Non-pigmented ciliary epithelial cell (primary cell): ENCODE data around the gene WNT8A.

Experiments used
- DNase-seq: peaks from one replicate; pipeline ENCODE4 v3.0.0-alpha.2; 2010; ENCODE audit warnings: low read depth

Gene WNT8A

GRCh38 chr5:138091685-138092084 lies 7.9 kb downstream of the WNT8A start:
- DNase-seq, result no peak

- no peak for DNase-seq
These were observed 8.5 kb downstream of the WNT8A start for GRCh38 chr5:138092301-138092700.

- no peak for DNase-seq
These were observed 9.2 kb downstream of the WNT8A start for GRCh38 chr5:138093036-138093435.

GRCh38 chr5:138095100-138095907 lies 11.5 kb downstream of the WNT8A start:
- DNase-seq, result no peak

- DNase-seq, result no peak
These were observed 12.5 kb downstream of the WNT8A start for GRCh38 chr5:138096363-138096762.

- no peak for DNase-seq
These were observed 13.4 kb downstream of the WNT8A start for GRCh38 chr5:138096997-138097828.

GRCh38 chr5:138102454-138103318 lies 18.9 kb downstream of the WNT8A start:
- DNase-seq, result no peak

GRCh38 chr5:138103319-138103637 lies 19.4 kb downstream of the WNT8A start:
- no peak for DNase-seq

GRCh38 chr5:138105709-138106108 lies 21.9 kb downstream of the WNT8A start:
- no peak for DNase-seq

- DNase-seq, result no peak
These were observed 23.4 kb downstream of the WNT8A start for GRCh38 chr5:138107213-138107612.

GRCh38 chr5:138109463-138110265 lies 25.8 kb downstream of the WNT8A start:
- DNase-seq, result no peak

- no peak for DNase-seq
These were observed 26.6 kb downstream of the WNT8A start for GRCh38 chr5:138110266-138110963.

GRCh38 chr5:138111181-138111580 lies 27.3 kb downstream of the WNT8A start:
- no peak for DNase-seq

GRCh38 chr5:138111937-138112336 lies 28.1 kb downstream of the WNT8A start:
- no peak for DNase-seq

GRCh38 chr5:138115254-138115653 lies 31.4 kb downstream of the WNT8A start:
- DNase-seq, result no peak

GRCh38 chr5:138128334-138128733 lies 44.5 kb downstream of the WNT8A start:
- DNase-seq, result no peak

GRCh38 chr5:138129347-138129746 lies 45.5 kb downstream of the WNT8A start:
- DNase-seq, result no peak

- no peak for DNase-seq
These were observed 48.7 kb downstream of the WNT8A start for GRCh38 chr5:138132543-138132942.

GRCh38 chr5:138138949-138139780 lies 55.3 kb downstream of the WNT8A start, which contains the start of gene NME5:
TSS of gene NME5 (minus strand) at chr5:138139428. CDS start at chr5:138138780, 648 bp downstream.
- DNase-seq, result no peak

- DNase-seq, result no peak
These were observed 55.9 kb downstream of the WNT8A start for GRCh38 chr5:138139781-138140090.
